GM10847 (cell line): ENCODE measurements around the gene NDUFA8.

ENCODE experiments used
- POLR2A ChIP-seq: IDR thresholded peaks from 2 replicates; pipeline ENCODE4 v1.6.1; 2011; ENCODE audit not compliant: insufficient read length; ENCODE audit errors: extremely low read depth

NDUFA8 gene

GRCh38 chr9:122151267-122151828 lies 8.2 kb downstream of the NDUFA8 start:
- no peak for TF ChIP-seq POLR2A

GRCh38 chr9:122145592-122145863 lies 14.1 kb downstream of the NDUFA8 start:
- no peak for TF ChIP-seq POLR2A

- TF ChIP-seq POLR2A, result no peak
These were observed 14.6 kb downstream of the NDUFA8 start for GRCh38 chr9:122144836-122145591.

- no peak for TF ChIP-seq POLR2A
These were observed 15.6 kb downstream of the NDUFA8 start for GRCh38 chr9:122143876-122144405.

- no peak for TF ChIP-seq POLR2A
These were observed 16.3 kb downstream of the NDUFA8 start for GRCh38 chr9:122143296-122143695.

- no peak for TF ChIP-seq POLR2A
These were observed 17.9 kb downstream of the NDUFA8 start for GRCh38 chr9:122141671-122142070.

- TF ChIP-seq POLR2A, result no peak
These were observed 19.0 kb downstream of the NDUFA8 start for GRCh38 chr9:122140368-122141193.

GRCh38 chr9:122138560-122139268 lies 20.9 kb downstream of the NDUFA8 start:
- no peak for TF ChIP-seq POLR2A

GRCh38 chr9:122135529-122135859 lies 24.1 kb downstream of the NDUFA8 start:
- no peak for TF ChIP-seq POLR2A

GRCh38 chr9:122134822-122135528 lies 24.6 kb downstream of the NDUFA8 start:
- no peak for TF ChIP-seq POLR2A

- TF ChIP-seq POLR2A, result no peak
These were observed 25.5 kb downstream of the NDUFA8 start for GRCh38 chr9:122133984-122134535.

GRCh38 chr9:122133263-122133983 lies 26.2 kb downstream of the NDUFA8 start:
- TF ChIP-seq POLR2A, result no peak

GRCh38 chr9:122132539-122132938 lies 27.0 kb downstream of the NDUFA8 start:
- TF ChIP-seq POLR2A, result no peak
